NCI-H2171 treated with DMSO at 0.1 percent for 48 hours (cell line): Measurements from ENCODE around the gene FRMPD1.
"Not testable (repeated sequence)": the region's sequence is repeated elsewhere in the genome, so short reads cannot be mapped to it uniquely, and the experiment has no call there.

Experiments used
- DNase-seq: peaks from one replicate; lab custom pipeline; 2025; lab: John Stamatoyannopoulos, UW

Gene FRMPD1

GRCh38 chr9:37732952-37733351, 82.2 kb downstream of the FRMPD1 start:
- no peak for DNase-seq

- DNase-seq, result no peak
These were observed 88.5 kb downstream of the FRMPD1 start for GRCh38 chr9:37739222-37739621.

GRCh38 chr9:37740128-37740527, 89.4 kb downstream of the FRMPD1 start:
- no peak for DNase-seq

- no peak for DNase-seq
These were observed 90.0 kb downstream of the FRMPD1 start for GRCh38 chr9:37740631-37741328.

- DNase-seq, result no peak
These were observed 95.2 kb downstream of the FRMPD1 start for GRCh38 chr9:37745970-37746369.

GRCh38 chr9:37746448-37747270, 95.9 kb downstream of the FRMPD1 start:
- DNase-seq, result no peak

GRCh38 chr9:37747271-37747753, 96.6 kb downstream of the FRMPD1 start:
- DNase-seq, result peak; percentile 40

- no peak for DNase-seq
These were observed 98.4 kb downstream of the FRMPD1 start for GRCh38 chr9:37749129-37749528.

GRCh38 chr9:37751186-37751585, 100.4 kb downstream of the FRMPD1 start:
- no peak for DNase-seq

- DNase-seq, result not testable (repeated sequence)
These were observed 101.0 kb downstream of the FRMPD1 start for GRCh38 chr9:37751704-37752103.

- DNase-seq, result not testable (repeated sequence)
These were observed 101.4 kb downstream of the FRMPD1 start for GRCh38 chr9:37752112-37752511.

GRCh38 chr9:37752642-37753488, 102.1 kb downstream of the FRMPD1 start:
- no peak for DNase-seq

GRCh38 chr9:37753489-37754190, 102.9 kb downstream of the FRMPD1 start, which contains the start of gene TRMT10B:
Gene TRMT10B, plus strand, starts transcription at chr9:37753805. Its CDS starts 8,127 bp downstream, at chr9:37761932.
- peak; percentile 61 for DNase-seq

- no peak for DNase-seq
These were observed 108.0 kb downstream of the FRMPD1 start for GRCh38 chr9:37758747-37759146.

- no peak for DNase-seq
These were observed 109.8 kb downstream of the FRMPD1 start for GRCh38 chr9:37760416-37761161.

GRCh38 chr9:37761511-37761910, 110.8 kb downstream of the FRMPD1 start:
- DNase-seq, result no peak

GRCh38 chr9:37765263-37765662, 114.5 kb downstream of the FRMPD1 start:
- DNase-seq, result not testable (repeated sequence)

GRCh38 chr9:37769306-37769705, 118.6 kb downstream of the FRMPD1 start:
- no peak for DNase-seq

GRCh38 chr9:37769995-37770394, 119.2 kb downstream of the FRMPD1 start:
- no peak for DNase-seq

GRCh38 chr9:37775216-37775919, 124.6 kb downstream of the FRMPD1 start:
- DNase-seq, result no peak
